SK-MEL-5 (cell line): ENCODE measurements around the gene TCF4. TPM values are rescaled to one million over a fixed set of nuclear protein-coding genes. Genes with fewer than 3 reads are reported as not detected.

ENCODE experiments used
- DNase-seq: peaks from one replicate; pipeline ENCODE4 v3.0.0-alpha.2; 2016; ENCODE audit warnings: low read depth, low spot score
- in situ Hi-C: cut with HindIII; loops from 2 replicates; pipeline ENCODE4 v1.10.0; 2016; ENCODE audit warnings: low sequenced_read_pairs, high pct_unique_total_duplicates, low pct_unique_long_range_greater_than_20kb
- total RNA-seq: library from RNA; depleted of rRNA; stranded (reverse); fragments of >200 nt; shearing (Covaris generic); gene quantifications from 2 replicates; pipeline ENCODE4 v1.2.3, GENCODE V29; 2014

The TCF4 gene
- total RNA-seq, 1 experiment from 2014 or later, result 0.98 TPM

DNA sequence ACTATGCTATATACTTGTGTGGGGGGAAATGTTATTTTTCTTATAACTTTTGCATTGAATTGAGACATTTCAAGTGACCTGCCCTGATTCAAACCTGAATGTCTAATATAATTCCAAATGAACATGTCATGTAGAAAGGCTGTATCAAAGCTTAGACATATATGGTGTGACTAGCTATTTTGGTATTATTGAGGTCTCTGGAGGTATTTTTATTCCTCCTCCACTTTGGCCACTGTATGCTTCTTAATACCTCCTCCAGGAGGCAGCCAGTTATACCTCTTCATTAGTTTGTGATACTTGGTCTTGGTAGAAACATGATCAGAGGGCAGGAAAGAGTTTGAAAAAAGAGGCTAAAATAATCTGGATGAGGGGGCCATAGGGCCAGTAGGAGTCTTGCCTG, 217.1 kb downstream of the TCF4 start:
- DNase-seq, result no peak
- in situ Hi-C loops, result no loop called here

DNA sequence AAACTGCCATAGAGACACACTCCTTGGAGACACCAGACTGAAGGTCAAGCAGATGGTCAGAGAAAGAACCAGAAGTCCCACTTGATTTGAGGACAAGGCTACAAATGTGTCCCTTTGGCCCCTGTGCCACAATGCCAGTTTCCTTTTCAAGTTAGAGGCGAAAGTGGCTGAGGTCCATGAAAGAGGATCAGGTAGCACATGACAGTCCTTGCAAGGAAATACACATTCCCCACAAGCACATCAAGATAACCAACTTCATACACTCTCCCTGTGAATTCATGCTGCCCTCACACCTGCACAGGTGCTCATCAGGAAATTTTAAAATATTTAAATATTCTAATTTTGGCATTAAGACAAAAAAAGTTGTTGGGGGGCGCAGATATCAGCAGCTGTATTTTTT, 218.6 kb downstream of the TCF4 start:
- no peak for DNase-seq
- in situ Hi-C loops, result no loop called here

DNA sequence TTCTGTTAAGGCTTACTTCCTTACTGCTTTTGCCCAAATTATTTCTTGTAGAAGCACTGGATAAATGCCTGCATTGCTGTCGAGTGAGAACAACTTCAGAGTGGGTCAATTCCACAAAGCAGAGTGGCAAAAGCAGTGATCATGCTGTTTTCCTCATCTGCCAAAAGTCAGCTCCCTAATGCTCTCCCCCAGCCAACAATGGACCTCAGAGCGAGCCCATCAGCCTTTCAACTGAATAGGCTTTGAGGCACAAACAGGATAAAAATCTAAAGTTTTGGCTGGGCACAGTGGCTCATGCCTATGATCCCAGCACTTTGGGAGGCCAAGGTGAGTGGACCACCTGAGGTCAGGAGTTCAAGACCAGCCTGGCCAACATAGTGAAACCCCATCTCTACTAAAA, 222.7 kb downstream of the TCF4 start:
- in situ Hi-C loops, result no loop called here
- DNase-seq, result no peak

DNA sequence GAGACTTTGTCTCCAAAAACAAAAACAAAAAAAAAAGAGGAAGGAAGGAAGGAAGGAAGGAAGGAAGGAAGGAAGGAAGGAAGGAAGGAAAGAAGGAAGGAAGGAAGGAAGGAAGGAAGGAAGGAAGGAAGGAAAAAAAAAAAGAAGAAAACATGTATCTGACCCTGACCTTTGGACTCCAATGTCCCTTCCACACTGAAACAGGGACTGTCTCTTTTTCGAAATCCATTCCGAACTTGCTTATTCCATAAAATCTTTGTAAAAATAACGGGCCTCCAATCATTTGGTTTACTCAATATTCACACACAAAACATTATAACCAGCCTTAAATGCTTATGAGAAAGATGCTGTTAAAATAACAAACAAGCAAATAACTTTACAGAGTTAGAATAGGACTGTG, 225.7 kb downstream of the TCF4 start:
- in situ Hi-C loops, result no loop called here
- DNase-seq, result no peak

DNA sequence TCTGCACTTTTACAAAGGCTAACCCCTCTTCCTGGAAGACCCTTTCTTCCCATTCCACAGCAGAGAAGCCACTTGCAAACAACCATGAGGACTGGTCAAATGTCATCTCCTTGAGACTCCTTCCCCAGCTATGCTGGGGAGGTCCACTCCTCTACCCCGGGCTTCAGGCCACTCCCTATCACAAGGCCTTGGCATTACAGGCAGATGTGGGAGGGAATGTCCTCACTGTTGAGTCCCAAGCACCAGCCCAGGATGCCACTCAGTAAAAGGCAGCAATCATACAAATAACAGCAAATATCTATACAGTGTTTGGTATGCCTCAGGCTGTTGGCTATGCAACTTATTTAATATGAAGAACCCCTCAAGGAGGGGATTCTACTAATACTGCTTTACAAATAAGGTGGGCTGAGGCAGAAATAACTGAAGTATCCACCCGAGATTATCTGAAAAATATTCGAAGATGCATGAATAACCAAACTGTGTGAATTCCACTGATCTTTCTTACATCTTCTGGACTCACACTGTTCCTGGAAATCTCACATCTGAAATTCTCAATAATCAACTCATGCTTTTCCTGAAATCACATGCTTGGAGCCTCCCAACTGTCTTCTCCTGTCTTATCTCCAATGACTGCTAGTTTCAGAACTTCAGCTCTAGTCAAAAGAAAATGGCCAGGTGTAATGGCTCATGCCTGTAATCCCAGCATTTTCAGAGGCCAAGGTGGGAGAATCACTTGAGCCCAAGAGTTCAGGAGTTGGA, 226.3 kb downstream of the TCF4 start:
- no peak for DNase-seq
- in situ Hi-C loops, result no loop called here

DNA sequence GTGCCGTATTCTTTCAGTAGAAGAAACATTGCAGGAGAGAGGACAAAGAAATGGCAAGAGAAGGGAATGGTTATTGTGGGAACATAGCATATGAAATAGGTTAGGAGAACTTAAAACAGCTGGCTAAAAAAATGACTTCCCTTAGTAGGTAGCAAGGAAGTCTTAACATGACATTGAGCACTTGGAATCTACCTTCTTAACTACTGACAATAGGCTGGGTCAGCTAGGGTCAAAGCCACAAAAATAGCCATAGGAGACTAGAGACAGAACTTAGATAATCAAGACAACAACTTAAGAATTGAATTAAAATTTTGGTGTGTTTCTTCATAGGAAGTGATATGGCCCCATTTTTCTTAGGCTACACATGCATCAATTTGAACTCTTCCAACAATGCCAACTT, 227.9 kb downstream of the TCF4 start:
- in situ Hi-C loops, result no loop called here
- DNase-seq, result no peak

DNA sequence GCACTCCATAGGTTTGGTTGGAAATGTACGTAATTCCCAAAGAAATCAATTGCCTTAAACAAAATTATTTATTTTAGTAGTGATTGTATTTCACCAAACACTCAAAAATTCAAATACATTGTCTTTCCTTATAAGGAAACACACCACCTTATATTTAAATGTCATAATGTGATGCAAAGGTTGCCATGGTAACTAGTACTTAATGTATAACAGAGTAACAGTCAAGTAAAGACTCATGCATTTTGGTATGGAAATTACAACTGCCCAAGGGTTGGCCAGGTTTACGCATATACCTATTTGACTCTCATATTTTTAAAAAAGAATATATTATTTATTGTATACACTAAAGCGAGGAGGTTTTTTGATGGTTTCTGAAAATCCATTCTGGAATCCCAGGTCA, 231.2 kb downstream of the TCF4 start:
- in situ Hi-C loops, result no loop called here

DNA sequence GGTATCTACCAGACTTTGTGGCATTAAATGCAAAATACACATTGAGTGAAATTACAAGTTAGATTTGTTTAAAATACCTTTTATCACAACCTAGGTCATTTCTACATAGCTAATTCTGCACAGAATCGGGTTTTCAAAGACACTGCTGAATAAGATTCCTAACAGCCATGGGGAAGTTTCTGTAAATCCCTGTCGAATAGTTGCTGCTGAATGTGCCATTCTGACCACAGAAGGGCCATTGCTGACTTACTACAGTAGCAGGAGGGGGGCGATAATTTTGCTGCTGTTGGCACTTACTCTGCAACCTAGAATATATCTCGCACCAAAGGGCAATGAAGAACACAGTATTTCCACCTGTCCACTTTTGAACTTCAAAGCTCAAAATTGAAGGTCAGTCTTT, 232.8 kb downstream of the TCF4 start:
- DNase-seq, result no peak
- in situ Hi-C loops, result no loop called here

More for the DNA sequence above, 231.2 kb downstream of the TCF4 start:
- no peak for DNase-seq

DNA sequence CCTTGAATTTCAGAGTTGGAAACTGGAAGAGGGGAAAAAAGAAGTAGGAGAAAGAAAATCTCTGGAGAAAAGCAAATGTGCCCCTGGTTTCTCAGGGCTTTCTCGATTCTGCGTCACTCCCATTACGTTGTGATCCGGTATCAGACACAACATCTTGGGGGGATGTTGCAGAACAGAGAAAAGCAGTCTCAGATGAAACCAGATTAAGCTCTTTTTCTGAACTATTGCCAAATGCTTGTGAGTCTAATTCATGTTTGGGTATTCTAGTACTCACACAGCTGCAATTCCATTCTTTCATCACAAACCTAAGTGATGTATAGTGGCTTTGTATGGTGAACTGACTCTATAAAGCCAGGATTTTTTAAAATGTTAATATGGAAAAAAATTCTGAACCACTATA, 233.2 kb downstream of the TCF4 start:
- in situ Hi-C loops, result no loop called here
- no peak for DNase-seq

DNA sequence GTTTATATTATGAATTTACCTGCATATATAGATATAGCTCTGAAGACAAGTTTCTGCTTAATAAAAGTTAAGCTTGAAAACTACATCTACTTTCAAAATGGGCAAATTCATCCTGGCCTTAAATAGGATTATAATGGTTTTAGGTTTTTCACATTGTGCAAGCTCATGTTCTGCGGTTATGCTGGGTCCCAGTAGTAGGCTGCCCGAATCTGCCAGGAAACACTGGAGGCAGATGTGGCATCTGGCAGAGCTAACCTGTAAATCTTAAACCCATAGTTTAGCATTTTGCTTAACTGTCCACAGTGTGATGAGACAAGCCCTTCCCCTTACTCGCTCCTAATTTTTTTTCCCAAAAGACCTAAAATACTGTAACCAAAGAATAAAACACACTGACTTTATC, 234.2 kb downstream of the TCF4 start:
- in situ Hi-C loops, result no loop called here
- no peak for DNase-seq

DNA sequence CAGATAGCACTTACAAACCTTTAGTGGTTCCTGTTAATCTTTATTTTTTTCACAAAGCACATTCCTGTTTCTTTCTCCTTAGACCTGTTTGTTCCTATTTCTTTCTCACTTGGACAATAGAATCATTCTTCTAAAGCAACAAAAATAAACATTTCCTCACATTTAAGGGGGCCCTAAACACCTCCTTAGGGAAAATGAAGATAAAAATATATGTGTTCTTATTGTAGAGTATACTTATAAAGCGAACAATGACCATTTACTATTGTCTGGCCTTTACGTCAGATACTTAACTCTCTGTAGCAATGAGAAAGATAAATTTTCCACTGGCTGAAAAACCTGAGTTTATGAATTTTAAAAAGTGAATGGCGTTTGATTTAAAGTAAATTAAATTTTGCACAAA, 234.6 kb downstream of the TCF4 start:
- in situ Hi-C loops, result no loop called here
- no peak for DNase-seq

DNA sequence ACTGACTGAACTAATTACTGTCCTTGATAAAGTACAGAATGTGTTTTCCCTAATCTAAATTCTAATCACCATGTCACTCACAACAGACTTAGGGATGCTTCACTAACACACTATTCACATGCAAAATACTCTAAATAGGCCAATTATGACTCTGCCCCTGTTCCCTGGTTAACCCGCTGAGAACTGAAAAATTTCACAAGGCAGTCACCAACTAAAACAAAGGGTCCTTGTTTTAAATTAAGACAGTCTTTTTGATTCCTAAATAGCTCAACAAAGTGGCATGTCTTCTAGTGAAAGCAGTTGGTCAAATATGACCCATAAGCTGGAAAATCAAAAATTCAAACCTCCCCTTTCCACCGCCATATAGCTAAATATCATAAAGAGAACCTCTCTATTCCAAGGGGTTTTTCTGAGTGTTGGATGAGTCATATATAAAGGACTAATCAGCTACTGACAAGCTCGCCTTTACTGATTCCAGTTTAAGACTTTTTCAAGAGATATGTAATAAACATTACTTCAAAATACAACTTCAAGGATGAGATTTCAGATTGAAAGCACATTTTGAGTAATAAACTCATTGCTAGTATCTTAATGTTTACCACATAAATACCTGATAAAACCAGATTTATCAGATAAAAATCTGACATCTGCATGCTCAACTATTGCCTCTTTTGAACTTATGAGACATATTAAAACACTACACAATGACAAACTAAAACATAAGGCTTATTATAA, 235.8 kb downstream of the TCF4 start:
- DNase-seq, result peak; percentile 82
- in situ Hi-C loops, result no loop called here

DNA sequence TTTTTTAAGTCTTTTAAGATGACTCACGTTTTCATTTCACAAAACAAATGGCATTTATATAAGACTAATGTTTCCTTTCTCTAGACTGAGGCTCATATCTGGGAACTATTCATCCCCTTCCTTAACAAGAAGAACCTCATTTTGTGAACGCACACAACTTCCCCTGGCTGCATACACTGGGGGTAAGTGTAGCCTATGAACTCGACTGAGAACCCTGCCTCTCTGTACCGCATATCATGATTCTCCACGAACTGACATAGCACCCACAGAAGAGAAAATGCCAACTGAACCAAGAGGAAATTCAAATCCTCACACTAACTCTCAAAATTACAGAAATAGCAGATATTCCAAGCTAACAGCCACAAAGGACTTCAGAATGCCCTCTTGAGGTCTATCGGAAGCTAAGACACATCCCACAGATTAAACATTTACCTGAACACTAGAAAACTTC, 236.7 kb downstream of the TCF4 start:
- in situ Hi-C loops, result no loop called here
- no peak for DNase-seq

DNA sequence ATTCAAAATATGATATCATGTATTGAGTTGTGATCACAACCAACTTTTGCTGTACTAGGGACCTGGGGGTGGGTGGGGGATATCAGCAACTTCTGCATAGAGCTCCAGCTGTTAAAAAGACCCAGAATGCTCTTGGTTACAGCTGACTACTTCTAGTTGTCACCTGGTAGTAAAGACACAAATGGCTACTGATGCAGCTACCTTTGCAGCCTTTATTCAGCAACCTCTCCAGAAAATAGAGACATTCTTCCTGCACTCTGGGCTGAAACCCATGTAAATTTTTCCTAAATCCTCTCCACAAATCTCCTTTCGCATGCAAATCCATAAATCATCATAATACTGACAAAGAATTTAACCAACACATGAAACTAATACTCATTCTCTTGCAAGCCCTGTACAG, 238.3 kb downstream of the TCF4 start:
- in situ Hi-C loops, result no loop called here
- DNase-seq, result no peak

DNA sequence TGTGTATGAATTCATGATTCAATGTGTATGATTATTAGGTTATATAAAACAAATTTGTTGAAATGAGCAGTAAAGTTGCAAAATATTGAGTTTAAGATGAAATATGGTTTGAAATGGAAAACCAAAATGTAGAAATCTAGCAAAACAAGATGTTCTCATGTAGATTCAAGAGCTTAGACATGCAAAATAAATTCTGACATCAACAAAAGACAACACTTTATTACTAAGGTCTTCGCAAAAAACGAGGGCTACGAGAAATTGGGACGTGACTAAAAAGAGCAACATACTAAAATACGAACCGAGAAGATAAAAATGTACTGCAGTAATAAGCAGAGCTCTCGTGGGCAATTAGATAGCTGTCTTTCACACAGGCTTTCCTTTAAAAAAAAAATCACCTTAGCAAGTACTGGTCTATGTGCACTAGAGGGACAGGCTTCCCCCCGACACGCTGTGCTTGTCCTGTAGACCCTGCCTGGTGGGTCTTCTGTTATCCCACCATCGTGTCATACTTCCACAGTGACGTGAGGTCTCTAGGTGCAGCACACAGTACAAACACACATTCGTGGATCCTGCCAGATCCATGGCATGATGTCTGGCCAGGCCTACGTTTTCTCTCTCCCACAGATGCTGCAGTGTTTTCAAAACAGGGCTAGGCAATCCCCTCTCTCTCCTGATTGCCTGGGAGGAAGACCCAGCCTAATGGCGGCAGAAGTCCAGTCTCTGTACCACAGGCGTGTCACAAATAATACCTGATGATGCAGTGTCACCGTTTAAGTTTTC, 240.8 kb downstream of the TCF4 start:
- DNase-seq, result no peak
- in situ Hi-C loops, result no loop called here

DNA sequence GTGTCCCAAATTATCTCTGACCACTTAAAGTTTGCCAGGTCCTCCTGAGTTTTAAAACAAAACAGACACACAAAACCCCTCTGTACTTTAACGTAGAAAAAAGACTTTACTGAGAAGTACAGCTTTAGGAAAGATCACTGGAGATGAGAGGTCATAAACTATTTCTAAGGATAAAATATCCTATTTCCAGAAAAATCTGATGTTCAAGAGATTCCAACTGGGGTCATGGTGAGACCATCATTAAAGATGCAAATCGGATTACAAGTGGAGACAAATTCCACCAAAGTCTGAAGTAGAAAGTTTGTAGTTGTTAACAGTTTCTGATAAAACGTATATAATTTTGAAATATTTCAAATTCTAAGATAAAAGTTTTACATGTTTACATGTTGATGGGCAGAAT, 241.6 kb downstream of the TCF4 start:
- in situ Hi-C loops, result no loop called here
- DNase-seq, result no peak

DNA sequence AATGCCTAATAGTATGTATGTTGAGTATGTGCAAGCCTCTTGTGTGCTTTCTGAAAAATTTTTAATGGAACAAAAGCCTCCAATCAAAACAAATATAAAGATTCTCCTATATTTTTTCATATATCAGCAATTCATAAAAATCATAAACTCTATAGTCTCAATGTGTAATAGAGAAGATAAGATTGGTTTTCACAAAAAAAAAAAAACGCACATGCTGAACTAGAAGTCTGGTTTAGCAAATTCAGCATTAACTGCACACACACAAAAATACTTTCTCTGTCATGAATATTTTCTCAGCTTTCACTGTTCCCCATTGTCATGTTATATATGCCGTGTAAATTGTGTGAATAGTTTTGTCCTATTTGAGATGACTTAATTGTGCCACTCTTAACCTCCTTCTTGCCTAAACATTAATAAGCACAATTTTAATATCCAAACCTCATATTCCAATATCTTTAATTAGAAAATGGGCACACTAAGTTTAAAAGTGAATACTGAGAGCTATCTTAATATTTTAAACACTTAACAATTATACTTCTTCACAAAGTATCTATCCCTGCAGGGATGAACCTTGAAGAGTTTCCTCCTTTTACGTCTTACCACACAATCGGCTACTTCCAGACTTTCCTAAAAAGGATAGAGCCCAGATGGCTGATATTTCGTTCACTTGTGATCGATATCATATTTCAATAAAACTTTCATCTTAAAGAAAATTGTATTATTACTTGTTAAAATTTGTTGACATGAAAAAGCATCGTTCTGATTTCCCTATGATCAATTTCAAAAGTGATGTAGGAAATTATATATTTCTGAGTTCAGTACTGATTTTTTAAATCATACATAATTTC, 242.7 kb downstream of the TCF4 start:
- in situ Hi-C loops, result no loop called here
- no peak for DNase-seq
